GM19463 (cell line): ENCODE data around the gene C16orf86.

ENCODE experiments used
- ATAC-seq: cut with Tn5 transposase; IDR thresholded peaks from one replicate; pipeline ENCODE4 v1.9.1; 2021; ENCODE audit warnings: mild to moderate bottlenecking, moderate library complexity; ENCODE audit not compliant: unreplicated experiment

The C16orf86 gene

DNA sequence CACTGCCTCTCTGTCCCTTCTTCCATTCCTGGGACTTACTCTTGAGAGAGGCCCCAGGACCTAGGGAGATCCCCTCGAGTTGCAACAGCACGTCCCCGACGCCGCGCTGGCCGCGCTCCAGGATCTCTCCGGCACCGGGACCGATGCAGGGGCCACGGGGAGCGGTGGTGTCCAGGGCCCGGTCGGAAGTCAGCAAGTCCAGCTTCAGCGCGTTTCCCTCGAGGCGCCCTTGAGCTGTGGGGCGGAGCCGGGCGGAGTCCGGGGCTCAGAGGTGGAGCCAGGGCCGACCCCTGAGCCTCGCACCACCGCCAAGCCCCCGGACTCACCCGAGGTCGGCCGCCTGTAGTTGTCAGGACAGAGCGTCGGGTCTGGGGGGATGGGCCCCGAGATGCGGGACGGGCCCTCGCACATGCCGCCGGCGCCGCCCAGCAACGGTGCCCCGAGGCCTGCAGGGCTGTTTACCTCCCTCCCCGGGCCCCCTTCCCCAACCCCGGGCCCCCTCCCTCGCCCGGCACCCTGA, 522 bp upstream of the C16orf86 start:
- ATAC-seq, result no peak

DNA sequence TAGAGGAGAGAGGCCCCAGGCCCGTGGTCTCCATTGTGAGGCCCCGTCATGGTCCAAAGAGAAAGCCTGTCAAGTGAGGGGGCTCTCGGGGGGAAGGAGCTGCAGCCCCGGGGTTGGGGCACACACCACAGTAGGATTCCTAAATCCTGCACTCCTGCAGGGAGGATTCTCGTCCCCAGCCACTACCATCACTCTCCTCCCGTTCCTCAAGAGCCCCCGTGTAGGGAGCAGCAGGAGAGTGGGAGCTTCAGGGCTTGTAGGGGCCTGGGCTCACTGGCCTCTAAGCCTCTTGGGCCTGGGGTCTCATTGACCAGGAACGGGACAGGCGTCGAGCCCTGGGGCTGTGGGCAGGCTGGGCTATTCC, 821 bp downstream of the C16orf86 start:
- no peak for ATAC-seq

DNA sequence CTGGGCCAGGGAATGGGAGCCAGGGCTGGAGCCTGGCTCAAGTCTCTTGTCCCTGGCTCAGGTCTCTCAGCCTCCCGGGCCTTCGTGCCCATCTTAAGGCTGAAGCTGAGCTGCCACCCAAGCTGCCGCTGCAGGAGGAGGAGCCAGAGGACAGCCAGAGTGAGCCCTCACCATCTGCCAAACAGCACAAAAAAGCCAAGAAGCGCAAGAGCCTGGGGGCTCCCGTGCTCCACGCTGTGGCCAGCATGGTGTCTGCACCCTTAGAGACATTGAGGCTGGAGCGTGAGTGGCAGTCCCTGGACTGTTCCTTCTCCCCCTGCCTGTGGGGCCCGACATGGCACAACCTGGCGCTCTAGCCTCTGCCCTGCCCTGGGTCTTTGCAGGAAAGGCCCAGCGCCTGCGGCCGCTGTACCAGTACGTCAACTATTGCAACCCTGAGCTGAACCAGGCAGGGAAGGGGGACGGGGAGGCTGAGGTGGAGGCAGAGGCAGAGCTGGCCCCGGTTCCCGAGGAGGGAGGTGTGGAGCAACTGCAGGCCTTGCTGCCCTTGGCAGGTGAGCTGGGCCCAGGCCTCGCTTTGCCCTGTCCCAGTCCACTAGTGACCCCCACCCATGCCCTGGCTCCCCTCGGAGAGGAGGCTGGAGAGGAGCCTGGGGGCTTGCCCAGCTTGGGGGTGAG, 1.3 kb downstream of the C16orf86 start:
- ATAC-seq, result peak; percentile 75

DNA sequence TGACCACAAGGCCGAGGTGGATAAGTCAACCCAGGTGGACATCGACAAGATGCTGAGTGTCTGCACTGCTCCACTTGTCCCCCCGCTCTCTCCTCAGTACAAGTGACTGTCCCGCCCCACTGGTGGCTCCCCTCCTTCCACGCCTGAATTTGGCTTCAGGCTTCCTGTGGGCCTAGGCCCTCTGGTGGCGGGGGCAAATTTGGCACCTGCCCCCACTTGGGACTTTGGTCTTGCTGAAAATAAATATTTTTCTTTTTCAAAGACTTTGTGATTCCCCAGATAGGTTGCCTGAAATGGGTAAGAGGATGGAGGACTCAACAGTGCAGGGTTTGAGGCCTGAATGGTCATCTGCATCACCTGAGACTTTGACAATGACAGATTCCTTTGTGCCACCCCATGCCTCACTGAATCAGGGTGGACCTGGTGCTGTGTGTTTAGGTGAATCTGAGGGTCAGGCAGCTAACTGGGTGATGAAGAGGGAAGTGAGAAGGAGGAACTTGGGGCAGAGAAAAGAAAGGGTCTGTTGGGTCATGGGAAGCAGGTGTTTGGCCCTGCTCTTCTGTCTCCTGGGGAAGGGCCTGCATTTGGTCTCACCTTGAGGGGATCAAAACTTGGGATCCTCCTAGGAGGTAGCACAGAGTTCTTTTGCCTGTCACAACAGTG, 2.0 kb downstream of the C16orf86 start:
- no peak for ATAC-seq

DNA sequence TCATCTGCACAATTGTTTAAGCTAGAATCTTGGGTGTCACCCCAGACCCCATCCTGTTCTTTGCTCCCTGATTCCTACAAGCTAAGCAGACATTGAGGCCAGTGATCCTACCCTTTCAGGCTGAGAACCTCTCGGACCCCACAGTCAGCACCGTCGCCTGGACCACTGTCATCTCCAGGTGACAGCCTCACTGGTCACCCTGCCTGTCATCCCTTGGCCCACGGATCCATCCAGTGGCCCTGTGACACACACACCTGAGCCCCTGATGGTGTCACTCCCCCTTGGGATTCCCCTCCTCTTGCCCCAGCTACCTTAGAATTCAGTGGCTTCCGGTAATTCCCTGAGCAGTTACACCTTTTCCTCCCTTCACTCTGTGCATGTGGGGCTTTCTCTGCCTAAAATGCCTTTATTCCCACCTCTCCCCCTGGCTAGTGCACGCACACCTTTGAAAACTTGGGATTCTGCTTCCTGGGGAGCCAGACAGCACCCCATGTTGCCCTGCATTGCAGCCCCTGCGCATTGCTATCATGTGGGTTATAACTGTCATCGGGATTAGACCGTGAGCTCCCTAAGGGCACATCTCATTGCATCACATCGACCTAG, 3.0 kb downstream of the C16orf86 start:
- no peak for ATAC-seq

DNA sequence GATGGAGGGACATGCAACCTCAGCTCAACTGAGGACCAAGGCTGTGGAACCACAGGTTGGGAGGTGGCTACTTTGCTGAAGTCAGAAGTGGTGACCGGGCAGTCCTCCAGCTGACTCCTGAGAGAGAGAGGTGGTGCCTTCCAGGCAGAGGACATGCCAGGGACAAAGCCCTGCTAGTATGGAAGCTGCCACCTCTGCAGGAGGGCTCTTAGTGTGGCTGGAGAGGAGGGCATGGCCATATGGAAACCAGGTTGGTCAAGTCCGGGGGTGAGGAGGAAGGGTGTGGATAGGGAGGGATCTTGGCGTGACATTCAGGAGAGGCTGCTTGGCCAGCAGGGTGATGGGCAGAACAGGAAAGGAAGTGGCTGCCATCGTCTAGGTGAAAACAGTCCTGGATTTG, 5.7 kb downstream of the C16orf86 start:
- no peak for ATAC-seq

DNA sequence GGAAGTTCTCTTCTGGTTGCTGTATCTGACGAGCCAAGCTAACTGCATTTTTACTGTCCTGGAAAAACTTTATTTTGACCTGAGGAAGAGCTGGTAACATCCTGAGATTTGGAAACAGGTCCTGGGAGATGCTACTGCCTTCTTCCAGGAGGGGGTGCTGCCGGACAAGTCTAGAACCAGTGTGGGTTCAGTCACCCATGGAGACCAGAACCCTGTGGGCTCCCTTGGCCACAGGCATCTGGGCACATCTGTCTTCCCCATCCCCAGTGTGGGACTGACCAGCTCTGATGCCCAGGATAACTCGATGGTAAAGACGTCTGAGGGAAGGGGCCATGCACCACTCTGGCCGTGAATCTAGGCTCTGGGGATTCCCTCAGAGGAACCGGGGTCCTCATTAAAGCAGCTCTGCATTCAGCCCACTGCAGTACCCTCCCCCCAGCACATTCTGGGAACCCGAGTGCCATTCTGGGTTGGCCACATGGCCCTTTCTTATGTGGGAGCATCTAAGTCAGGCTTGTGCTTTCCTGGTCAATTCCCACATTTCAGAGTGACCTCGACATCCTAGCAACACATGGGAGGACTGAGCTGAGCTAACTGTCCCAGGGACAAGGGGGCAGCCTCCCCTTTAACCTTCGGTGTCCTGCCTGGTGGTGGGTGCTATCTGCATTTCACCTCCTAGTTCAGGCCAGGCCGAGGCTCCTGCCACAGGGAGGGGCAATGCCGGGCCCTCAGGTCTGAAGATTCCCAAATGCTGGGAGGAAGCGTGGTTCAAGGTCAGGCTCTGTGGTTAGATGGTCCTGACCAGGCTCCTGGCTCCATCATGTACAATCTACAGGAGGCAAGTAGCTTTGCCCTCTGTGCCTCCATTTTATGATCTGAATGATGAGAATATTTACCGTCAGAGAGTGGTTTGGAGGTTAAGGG, 6.4 kb downstream of the C16orf86 start:
- no peak for ATAC-seq

DNA sequence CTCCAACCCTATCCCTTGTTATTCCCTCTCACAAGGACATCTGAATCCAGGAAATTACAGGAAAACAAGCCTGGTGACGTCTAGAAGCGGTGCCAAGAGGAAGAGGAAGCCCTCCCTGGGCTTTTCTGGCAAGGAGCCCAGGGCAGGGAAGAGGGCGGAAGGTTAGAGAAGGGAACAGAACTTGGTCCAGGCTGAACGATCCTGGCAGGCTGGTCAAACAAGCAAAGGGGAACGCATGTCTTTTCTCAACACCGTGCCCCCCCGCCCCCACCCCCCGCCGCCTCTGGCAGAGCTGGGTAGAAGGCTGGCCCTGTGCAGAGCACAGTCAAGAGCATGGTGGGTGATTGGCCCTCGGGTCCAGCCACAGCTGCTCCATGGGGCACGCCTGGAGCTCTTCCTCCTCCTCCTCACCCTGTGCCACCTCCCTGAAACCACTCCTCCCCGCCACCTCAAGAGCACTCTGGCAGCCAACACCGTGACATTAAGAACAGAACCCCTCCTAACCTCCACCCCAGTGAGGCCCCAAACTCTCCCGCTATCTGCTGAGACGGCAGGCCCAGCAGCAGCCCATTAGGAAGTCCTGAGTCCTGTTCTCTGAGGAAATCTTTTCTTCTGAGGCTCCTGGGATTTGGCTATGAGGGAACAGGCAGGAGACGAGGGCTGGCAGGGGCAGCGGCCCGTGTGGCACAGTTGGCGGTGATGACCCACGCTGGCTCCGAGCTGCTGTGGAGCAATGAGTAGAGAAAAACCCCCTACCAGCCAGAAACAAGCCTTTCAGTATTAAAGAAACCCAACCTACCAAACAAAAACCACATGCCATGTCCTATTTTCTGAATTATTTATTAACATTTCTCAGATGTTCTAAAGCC, 7.3 kb downstream of the C16orf86 start:
- ATAC-seq, result no peak

DNA sequence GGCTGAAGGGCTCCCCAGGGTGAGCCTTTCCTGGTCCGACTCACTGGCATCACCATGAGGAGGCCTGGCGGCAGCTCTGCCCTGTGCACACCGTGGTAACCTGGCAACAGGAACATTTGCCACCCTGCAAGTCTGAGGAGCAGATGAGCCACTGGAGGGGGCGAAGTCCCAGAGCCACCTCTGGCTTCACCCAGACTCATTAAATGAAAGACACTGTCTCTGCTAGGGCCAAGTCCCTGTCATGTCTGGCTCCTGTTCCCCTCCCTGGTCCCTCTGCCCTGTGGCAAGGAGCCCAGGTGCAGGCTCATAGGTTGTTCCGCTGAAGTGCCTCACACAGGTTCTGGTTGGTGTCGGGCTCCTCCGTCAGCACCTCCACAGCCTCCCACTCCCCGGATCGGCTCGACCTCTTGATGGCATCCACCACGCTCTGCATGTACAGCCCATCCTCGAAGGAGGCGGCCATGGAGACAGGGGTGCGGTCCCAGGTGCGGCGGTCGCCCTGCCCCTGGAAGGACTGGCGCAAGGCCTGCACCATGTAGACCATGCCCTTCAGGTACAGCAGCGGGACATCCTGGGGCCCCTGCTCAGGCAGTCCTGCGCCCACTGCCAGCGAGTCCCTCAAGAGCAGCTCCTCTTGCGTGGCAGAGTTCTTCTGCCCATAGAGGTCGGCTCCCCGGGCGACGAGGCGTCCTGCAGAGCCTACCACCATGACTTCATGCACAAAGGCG, 8.4 kb downstream of the C16orf86 start:
- ATAC-seq, result no peak

DNA sequence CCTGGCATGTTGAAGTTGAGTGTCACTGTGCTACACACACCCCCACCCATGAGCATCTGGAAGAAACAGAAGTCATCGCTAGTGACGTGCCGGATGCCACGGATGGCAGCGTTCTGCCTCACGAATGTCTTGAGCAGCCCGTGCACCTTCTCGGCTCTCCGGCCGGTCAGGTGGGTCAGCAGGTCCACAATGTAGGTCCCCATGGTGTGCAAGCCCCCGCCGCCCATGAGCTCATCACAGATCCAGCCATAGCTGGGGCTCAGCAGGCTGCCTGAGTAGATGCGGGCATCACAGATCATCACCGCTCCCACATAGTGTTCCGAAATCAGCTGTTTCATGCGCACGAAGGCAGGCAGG, 8.9 kb downstream of the C16orf86 start:
- no peak for ATAC-seq

DNA sequence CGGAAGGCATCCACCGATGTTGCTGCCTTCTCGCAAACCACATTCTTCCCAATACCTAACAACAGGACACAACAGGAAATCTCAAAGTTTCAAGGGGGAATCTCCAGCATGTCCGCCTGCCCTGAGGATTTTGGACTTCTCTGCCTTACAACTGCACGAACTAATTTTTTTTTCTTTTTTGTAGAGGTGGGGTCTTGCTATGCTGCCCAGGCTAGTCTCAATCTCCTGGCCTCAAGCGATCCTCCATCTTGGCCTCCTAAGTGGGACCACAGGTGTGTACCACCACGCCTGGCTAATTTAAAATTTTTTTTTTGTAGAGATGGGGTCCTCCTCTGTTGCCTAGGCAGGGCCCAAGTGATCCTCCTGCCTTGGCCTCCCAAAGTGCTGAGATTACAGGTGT, 9.4 kb downstream of the C16orf86 start:
- ATAC-seq, result no peak

DNA sequence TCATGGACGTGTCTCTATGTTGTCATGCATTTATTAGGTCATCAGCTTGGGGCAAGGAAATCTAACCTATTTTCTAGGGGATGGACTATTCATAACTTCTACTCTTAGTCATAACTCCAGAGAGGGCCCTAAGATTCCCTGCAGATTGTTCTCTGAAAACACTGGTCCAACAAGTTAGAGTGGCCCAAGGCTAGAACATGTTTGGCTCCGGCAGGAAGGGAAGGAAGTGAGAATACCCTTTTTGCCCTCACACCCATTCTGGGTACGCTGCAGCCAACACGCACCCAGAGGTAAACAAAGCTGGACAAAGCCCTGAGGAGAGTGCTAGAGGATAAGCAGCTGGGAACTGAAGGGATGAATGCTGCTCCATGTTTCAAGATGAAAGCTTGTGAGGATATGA, 9.9 kb downstream of the C16orf86 start:
- ATAC-seq, result no peak

DNA sequence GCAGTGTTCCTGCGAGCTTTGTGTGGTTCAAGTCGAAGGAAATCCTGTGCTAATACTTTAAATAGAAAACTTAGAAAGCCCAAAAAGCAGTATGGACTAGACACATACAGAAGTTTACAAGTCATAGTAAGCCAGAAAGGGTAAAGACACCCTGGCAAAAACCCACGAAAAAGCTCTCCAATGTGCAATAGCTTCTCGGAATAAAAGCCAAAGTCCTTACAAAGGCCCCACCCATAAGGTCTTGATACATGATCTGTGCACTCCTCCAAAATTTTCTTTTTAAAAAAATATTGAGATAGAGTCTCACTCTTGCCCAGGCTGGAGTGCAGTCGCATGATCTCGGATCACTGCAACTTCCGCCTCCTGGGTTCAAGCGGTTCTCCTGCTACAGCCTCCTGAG, 10.3 kb downstream of the C16orf86 start:
- ATAC-seq, result no peak

DNA sequence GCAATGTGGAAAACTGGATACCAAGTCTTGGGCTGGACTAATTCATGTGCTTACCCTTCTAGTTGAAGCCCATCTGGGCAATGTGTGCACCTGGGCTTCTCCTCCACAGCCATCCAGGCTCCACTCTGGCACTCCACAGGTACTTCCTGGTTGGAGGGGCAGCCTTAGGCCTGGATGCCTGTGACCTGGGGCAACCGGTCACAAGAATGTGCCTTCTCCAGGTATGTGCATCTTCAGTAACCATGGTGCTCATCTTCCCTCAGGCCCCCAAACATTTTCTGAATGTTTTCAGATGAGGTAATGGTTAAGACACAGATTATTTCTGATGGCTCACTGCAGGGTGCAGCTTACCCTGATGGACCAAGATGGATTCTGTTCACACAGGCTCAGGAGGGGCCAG, 11.1 kb downstream of the C16orf86 start:
- no peak for ATAC-seq

DNA sequence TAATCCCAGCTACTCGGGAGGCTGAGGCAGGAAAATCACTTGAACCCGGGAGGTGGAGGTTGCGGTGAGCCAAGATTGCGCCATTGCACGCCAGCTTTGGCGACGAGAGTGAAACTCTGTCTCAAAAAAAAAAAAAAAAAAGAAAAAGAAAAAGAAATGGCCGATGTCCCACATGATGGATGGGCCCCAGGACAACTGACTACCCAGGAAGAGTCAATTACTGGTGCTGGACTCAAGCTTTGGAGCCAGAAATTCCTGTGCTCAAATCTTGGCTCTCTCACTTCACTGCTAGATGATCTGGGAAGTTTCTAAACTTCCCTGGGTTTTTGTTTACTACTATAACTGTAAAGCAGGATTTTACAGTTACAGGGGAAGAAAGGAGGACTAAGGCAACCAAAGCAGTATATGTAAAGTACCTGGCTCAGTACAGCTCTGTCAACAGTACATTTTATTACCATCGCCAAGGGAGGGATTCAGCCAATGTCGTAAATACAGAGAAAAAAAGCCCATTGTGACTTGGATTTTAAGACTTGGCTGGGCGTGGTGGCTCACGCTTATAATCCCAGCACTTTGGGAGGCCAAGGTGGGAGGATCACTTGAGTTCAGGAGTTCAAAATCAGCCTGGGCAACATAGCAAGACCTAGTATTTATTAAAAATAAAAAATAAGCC, 11.9 kb downstream of the C16orf86 start:
- no peak for ATAC-seq

DNA sequence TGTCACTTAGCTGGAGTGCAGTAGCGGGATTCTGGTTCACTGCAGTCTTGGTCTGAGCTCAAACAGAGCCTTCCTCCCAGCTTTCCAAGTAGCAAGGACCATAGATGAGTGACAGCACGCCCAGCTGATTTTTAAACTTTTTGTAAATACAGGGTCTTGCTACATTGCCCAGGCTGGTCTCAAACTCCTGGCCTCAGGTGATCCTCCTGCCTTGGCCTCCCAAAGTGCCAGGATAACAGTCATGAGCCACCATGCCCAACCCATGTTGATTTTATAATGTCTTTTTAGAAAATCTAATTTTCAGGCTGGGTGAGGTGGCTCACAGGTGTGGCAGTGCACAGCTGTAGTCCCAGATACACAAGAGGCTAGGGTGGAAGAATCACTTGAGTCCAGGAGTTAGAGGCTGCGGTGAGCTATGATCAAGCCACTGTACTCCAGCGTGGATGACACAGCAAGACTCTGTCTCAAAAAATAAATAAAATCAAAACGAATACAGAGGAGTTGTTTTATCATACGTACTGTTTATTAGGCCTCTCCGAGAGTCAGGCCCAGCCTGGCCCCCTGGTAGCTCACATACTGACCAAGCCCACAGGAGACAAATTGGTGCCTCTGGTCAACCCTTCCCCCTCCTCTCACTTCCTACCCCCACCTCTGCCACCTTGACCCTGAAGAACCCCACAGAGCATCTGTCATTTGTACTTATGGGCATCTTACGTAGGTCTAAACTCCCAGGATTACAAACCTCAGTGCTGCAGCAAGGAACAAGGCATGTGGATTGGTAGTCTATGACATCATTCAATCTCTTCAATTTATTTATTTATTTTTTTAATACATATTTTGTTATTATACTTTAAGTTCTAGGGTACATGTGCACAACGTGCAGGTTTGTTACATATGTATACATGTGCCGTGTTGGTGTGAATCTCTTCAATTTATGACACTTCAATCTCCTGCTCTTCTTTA, 13.6 kb downstream of the C16orf86 start:
- ATAC-seq, result no peak

DNA sequence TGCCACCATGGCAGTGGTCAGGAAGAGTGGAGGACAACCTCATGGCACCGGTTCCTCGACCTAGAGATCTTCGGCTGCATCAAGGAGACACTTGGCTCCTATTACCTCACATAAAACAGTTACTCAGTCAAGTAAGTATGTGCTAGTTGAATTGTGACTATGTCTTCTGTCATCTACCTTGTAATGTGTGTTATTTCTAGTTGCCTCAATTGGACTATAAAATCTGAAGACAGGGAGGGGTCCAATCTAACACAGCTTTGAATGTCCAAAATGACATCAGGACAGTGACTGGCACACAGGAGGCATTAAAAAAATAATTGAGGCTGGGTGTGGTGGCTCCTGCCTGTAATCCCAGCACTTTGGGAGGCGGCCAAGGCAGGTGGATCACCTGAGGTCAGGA, 17.2 kb downstream of the C16orf86 start:
- no peak for ATAC-seq
